Panc1 (cell line): ENCODE measurements around the gene FGF2.

ENCODE experiments used
- POLR2AphosphoS5 ChIP-seq: IDR thresholded peaks from 2 replicates; pipeline ENCODE4 v1.6.1; 2012; ENCODE audit warnings: mild to moderate bottlenecking, low read depth, low read length, moderate library complexity
- TF ChIP-seq, protein P1 (sequence below): fragments of 450-650 bp; IDR thresholded peaks from 2 replicates; pipeline ENCODE4 v1.5.1; 2017; ENCODE audit warnings: mild to moderate bottlenecking

DNA sequence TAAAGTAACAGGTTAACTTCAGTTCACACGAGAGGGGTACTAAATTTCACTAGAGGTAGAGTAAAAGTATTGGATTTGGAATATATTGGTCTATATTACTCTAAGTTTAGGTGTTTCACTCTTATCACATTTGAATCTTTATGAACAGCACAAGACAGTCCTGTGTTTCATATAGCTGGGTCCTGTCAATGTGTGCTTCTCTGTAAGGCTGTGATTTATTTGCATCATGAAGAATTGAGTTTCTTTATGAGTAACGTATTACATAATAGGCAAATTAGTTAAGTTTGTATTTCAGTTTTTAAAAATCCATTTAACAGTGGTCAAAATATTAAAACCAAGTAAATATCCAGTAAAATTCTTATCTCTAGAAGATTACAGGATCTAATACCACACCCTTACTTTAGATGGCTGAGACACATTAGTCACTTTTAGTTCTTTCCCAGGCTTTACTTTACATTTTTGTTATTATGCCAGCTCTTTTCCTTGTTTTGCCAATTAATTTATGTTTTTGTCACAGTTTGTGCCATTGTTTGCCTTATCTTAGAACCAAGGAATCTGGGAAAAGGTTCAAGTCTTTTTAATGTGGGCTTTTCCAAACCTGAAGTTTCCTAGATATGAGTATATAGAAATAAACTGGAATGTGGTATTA lies 63.6 kb downstream of the FGF2 start:
- TF ChIP-seq, protein P1, sequence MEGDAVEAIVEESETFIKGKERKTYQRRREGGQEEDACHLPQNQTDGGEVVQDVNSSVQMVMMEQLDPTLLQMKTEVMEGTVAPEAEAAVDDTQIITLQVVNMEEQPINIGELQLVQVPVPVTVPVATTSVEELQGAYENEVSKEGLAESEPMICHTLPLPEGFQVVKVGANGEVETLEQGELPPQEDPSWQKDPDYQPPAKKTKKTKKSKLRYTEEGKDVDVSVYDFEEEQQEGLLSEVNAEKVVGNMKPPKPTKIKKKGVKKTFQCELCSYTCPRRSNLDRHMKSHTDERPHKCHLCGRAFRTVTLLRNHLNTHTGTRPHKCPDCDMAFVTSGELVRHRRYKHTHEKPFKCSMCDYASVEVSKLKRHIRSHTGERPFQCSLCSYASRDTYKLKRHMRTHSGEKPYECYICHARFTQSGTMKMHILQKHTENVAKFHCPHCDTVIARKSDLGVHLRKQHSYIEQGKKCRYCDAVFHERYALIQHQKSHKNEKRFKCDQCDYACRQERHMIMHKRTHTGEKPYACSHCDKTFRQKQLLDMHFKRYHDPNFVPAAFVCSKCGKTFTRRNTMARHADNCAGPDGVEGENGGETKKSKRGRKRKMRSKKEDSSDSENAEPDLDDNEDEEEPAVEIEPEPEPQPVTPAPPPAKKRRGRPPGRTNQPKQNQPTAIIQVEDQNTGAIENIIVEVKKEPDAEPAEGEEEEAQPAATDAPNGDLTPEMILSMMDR: no peak
- no peak for TF ChIP-seq POLR2AphosphoS5
